Panc1 (cell line): ENCODE measurements around the gene OR2W3. TPM values are rescaled to one million over a fixed set of nuclear protein-coding genes. Genes with fewer than 3 reads are reported as not detected.

Experiments
- ATAC-seq: fragments of 200-7000 bp; cut with Tn5 transposase; 2 replicates; pipeline ENCODE4 v1.9.1; 2020; ENCODE audit warnings: mild to moderate bottlenecking, moderate library complexity
- BruUV-seq: library from RNA; stranded (reverse); fragments of 400-500 nt; replicated peaks from 2 replicates; lab custom pipeline; 2021; lab: Mats Ljungman, UMichigan
- CTCF ChIA-PET: fragments of 300-600 bp; sonication (Branson Sonifier 250); formaldehyde crosslinking; loops from one replicate; lab custom pipeline; 2022; ENCODE audit warnings: antibody characterized with exemption; lab: Charles Lee
- POLR2A ChIA-PET: fragments of 300-600 bp; sonication (Branson Sonifier 250); formaldehyde crosslinking; loops from one replicate; lab custom pipeline; 2022; ENCODE audit warnings: antibody characterized with exemption; lab: Charles Lee
- DNase-seq: peaks from one replicate; pipeline ENCODE4 v3.0.0-alpha.2; 2010; ENCODE audit warnings: low read depth, low spot score
- H3K27ac ChIP-seq: 2 replicates; pipeline ENCODE4 v1.5.1; 2011; ENCODE audit warnings: mild to moderate bottlenecking, low read length, inconsistent platforms
- H3K27me3 ChIP-seq: fragments of 200-500 bp; sonication (Bioruptor generic); 2 replicates; pipeline ENCODE4 v1.6.0; 2014; ENCODE audit warnings: low read length, inconsistent platforms; ENCODE audit not compliant: control insufficient read depth, insufficient read depth
- H3K36me3 ChIP-seq: fragments of 200-500 bp; sonication (Bioruptor generic); 2 replicates; pipeline ENCODE4 v1.5.1; 2014; ENCODE audit warnings: inconsistent platforms, mild to moderate bottlenecking, low read length, moderate library complexity; ENCODE audit not compliant: control insufficient read depth, insufficient read depth
- H3K4me1 ChIP-seq: 2 replicates; pipeline ENCODE4 v1.5.1; 2011; ENCODE audit warnings: inconsistent platforms, mild to moderate bottlenecking, low read length, moderate library complexity; ENCODE audit not compliant: control insufficient read depth, insufficient read depth
- H3K4me3 ChIP-seq, 2 experiments: 2 replicates each; pipeline ENCODE4 v1.5.1; 2011 to 2012; ENCODE audit warnings: low read depth in 2 of 2, low read length in 2 of 2, mild to moderate bottlenecking in 2 of 2, inconsistent platforms in 1 of 2, moderate library complexity in 1 of 2
- H3K9me3 ChIP-seq: fragments of 200-500 bp; sonication (Bioruptor generic); 2 replicates; pipeline ENCODE4 v1.5.1; 2014; ENCODE audit warnings: low read depth, mild to moderate bottlenecking, inconsistent platforms, low read length, moderate library complexity; ENCODE audit not compliant: control insufficient read depth, insufficient read depth
- CTCF ChIP-seq: fragments of 450-650 bp; IDR thresholded peaks from 2 replicates; pipeline ENCODE4 v1.5.1; 2017; ENCODE audit warnings: mild to moderate bottlenecking
- POLR2AphosphoS5 ChIP-seq: IDR thresholded peaks from 2 replicates; pipeline ENCODE4 v1.6.1; 2012; ENCODE audit warnings: mild to moderate bottlenecking, low read depth, low read length, moderate library complexity
- REST ChIP-seq, 2 experiments: IDR thresholded peaks; 2 replicates each; pipeline ENCODE4 v1.6.1; 2011 to 2012; ENCODE audit warnings: low read depth in 2 of 2, control low read depth in 1 of 2, low read length in 1 of 2, mild to moderate bottlenecking in 1 of 2, moderate library complexity in 1 of 2; ENCODE audit not compliant: insufficient read depth in 1 of 2
- SIN3A ChIP-seq: IDR thresholded peaks from 2 replicates; pipeline ENCODE4 v1.6.1; 2012; ENCODE audit warnings: low read depth, mild to moderate bottlenecking, low read length, moderate library complexity, borderline replicate concordance; ENCODE audit not compliant: insufficient read depth
- TCF7L2 ChIP-seq: IDR thresholded peaks from 2 replicates; pipeline ENCODE4 v1.6.1; 2011; ENCODE audit warnings: mild to moderate bottlenecking, low read depth, low read length, inconsistent platforms
- in situ Hi-C: cut with HindIII; loops from 2 replicates; pipeline ENCODE4 v1.10.0; 2016; ENCODE audit warnings: low sequenced_read_pairs, low pct_unique_long_range_greater_than_20kb
- intact Hi-C: fragments of 100-400 bp; cut with micrococcal nuclease; formaldehyde crosslinking; loops from one replicate; pipeline ENCODE4 v1.10.0; 2022; ENCODE audit not compliant: unreplicated experiment
- total RNA-seq: library from RNA; stranded (reverse); gene quantifications from one replicate; pipeline ENCODE4 v1.2.1, GENCODE V29; 2021; ENCODE audit not compliant: unreplicated experiment

Gene OR2W3
- total RNA-seq, 1 experiment from 2014 or later = not detected

- DNase-seq = no peak
- Histone ChIP-seq H3K27me3 (no peaks in the 10 kb centered on the region), H3K4me1 (no peaks in the 10 kb centered on the region), H3K36me3 (no peaks in the 10 kb centered on the region), H3K27ac (no peak overlapping the region), H3K4me3 (no peak overlapping the region), H3K9me3 (no peaks in the 10 kb centered on the region)
- no peak for ATAC-seq
- in situ Hi-C loops (no loop called here), intact Hi-C loops (loop anchor here (10.0 kb wide), 1 partner anchor 60 kb away; no protein-coding TSS in a partner anchor)
- POLR2A ChIA-PET = interaction anchor here (0.6 kb wide), 1 partner anchor 8 kb away, joined by 3 read pairs; no protein-coding TSS in a partner anchor
- no TSS peak for BruUV-seq
- no peak for TF ChIP-seq POLR2AphosphoS5
- TF ChIP-seq TCF7L2 = no peak
- no peak for TF ChIP-seq CTCF
- no peak for TF ChIP-seq REST (IDR thresholded peaks at IDR 0.05; ENCODE audit: insufficient read depth in 1 of 2, low read depth in 2 of 2, low read length in 1 of 2)
- TF ChIP-seq SIN3A = no peak
- CTCF ChIA-PET = no interaction called here
Measured at GRCh38 chr1:247854899-247855545, 40.4 kb upstream of the OR2W3 start.

- DNase-seq (no peak), ATAC-seq (no peak)
- TF ChIP-seq REST (IDR thresholded peaks at IDR 0.05; ENCODE audit: insufficient read depth in 1 of 2, low read depth in 2 of 2, low read length in 1 of 2) (no peak), CTCF (no peak), POLR2AphosphoS5 (no peak), TCF7L2 (no peak), SIN3A (no peak)
- no peaks in the 10 kb centered on the region for H3K4me1 ChIP-seq
- in situ Hi-C loops (no loop called here), intact Hi-C loops (loop anchor here (10.0 kb wide), 1 partner anchor 59 kb away; no protein-coding TSS in a partner anchor)
- no peaks in the 10 kb centered on the region for H3K9me3 ChIP-seq
- no peak overlapping the region for H3K27ac ChIP-seq
- no TSS peak for BruUV-seq
- ChIA-PET CTCF (no interaction called here), POLR2A (no interaction called here)
- H3K27me3 ChIP-seq = no peaks in the 10 kb centered on the region
- H3K36me3 ChIP-seq = no peaks in the 10 kb centered on the region
- H3K4me3 ChIP-seq = no peak overlapping the region
Measured at GRCh38 chr1:247855911-247856310, 39.5 kb upstream of the OR2W3 start.
